Measurements from ENCODE around the gene ICAM4.
A peak's percentile ranks its signal among the peaks of the same experiment; 100 is the strongest.
"Not testable (repeated sequence)": the region's sequence is repeated elsewhere in the genome, so short reads cannot be mapped to it uniquely, and the experiment has no call there.

ICAM4 gene

GRCh38 chr19:10269333-10270179 is 17.2 kb upstream of the ICAM4 start:
- DNase-seq (ENCODE audit: low read depth): peak; percentile 74

DNA sequence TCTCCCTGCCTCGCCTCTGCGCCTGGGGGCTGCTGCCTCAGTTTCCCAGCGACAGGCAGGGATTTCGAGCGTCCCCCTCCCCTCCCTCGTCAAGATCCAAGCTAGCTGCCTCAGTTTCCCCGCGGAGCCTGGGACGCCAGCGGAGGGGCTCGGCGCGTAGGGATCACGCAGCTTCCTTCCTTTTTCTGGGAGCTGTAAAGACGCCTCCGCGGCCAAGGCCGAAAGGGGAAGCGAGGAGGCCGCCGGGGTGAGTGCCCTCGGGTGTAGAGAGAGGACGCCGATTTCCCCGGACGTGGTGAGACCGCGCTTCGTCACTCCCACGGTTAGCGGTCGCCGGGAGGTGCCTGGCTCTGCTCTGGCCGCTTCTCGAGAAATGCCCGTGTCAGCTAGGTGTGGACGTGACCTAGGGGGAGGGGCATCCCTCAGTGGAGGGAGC is 16.6 kb upstream of the ICAM4 start:
- peak; percentile 55 for DNase-seq (ENCODE audit: low read depth)

DNA sequence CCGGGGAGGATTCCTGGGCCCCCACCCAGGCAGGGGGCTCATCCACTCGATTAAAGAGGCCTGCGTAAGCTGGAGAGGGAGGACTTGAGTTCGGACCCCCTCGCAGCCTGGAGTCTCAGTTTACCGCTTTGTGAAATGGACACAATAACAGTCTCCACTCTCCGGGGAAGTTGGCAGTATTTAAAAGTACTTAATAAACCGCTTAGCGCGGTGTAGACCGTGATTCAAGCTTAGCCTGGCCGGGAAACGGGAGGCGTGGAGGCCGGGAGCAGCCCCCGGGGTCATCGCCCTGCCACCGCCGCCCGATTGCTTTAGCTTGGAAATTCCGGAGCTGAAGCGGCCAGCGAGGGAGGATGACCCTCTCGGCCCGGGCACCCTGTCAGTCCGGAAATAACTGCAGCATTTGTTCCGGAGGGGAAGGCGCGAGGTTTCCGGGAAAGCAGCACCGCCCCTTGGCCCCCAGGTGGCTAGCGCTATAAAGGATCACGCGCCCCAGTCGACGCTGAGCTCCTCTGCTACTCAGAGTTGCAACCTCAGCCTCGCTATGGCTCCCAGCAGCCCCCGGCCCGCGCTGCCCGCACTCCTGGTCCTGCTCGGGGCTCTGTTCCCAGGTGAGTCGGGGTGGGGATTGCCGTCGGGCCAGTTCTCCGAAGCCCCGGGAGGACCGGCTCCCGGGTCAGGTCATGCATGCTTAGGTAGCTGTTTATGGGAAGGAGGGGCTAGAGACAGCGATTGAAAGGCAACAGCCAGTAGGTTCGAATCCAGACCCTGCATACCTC is 15.9 kb upstream of the ICAM4 start, which contains the start of gene ICAM1:
TSS of gene ICAM1 (plus strand) at position 505 of the 779 bp plus-strand sequence. CDS start at position 545, 40 bp downstream.
- DNase-seq (ENCODE audit: low read depth): peak; percentile 57

GRCh38 chr19:10271543-10272086 is 15.1 kb upstream of the ICAM4 start:
- DNase-seq (ENCODE audit: low read depth): no peak

DNA sequence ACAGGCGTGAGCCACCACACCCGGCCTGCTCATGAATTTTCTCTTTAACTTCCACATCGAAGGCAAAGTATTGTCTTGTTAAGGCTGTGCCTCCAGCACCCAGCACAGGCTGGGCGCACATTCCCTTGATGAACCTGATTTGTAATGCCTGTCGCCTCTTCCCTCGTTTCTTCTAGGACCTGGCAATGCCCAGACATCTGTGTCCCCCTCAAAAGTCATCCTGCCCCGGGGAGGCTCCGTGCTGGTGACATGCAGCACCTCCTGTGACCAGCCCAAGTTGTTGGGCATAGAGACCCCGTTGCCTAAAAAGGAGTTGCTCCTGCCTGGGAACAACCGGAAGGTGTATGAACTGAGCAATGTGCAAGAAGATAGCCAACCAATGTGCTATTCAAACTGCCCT is 12.2 kb upstream of the ICAM4 start:
- no peak for DNase-seq (ENCODE audit: low read depth)

- no peak for DNase-seq (ENCODE audit: low read depth)
Measured at GRCh38 chr19:10277795-10278589, 8.8 kb upstream of the ICAM4 start.

DNA sequence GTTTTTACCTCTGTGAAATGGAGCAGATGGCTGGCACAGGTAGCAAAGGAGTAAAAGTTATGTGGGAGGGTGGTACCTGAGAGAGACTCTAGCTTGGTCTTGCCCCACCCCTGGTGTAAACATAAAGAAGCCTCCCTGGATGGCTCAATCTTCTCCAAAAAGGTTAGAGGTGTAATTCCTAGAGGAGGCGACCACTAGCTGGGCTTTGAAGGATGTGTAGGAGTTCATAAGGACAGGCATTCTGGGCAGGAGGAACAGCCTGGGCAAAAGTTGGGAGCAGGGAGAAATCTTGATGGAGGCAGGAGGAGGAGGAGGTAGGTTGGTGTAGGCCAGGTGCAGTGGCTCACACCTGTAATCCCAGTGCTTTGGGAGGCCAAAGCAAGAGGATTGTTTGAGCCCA is 7.8 kb upstream of the ICAM4 start:
- DNase-seq (ENCODE audit: low read depth): no peak

DNA sequence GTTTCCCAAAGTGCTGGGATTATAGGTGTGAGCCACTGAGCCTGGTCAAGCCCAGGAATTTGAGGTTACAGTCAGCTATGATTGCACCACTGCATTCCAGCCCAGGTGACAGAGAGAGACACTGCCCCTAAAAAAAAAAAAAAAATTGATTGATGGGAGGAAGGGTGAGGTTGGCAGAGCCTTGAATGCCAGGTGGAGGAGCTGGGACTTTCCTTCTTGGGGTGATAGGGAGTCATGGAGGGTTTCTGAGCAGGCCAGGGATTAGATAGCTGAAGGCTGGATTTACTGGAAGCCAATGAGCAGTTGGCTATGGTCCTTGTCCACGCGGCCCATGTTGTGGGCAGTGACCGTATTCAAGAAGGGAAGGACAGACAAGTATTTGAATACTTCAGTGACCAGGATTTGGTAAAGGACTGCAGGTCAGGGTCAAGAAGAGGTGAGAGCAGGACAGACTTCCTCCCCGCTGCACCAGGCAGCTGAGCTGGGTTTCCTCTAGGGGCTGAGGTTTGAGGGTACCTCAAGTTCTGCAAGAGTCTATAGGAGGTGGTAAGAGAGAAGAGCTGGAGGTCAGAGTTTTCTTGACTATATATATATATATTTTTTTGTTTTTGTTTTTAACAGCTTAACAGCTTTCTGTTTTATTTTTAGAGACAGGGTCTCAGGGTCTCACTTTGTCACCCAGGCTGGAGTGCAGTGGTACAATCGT is 6.9 kb upstream of the ICAM4 start:
- DNase-seq (ENCODE audit: low read depth): no peak

GRCh38 chr19:10282043-10282442 is 4.7 kb upstream of the ICAM4 start:
- not testable (repeated sequence) for DNase-seq (ENCODE audit: low read depth)

- no peak for DNase-seq (ENCODE audit: low read depth)
Measured at GRCh38 chr19:10283301-10284064, 3.3 kb upstream of the ICAM4 start.

GRCh38 chr19:10284065-10284959 is 2.4 kb upstream of the ICAM4 start:
- DNase-seq (ENCODE audit: low read depth): no peak

GRCh38 chr19:10284960-10285278 is 1.8 kb upstream of the ICAM4 start:
- no peak for DNase-seq (ENCODE audit: low read depth)

DNA sequence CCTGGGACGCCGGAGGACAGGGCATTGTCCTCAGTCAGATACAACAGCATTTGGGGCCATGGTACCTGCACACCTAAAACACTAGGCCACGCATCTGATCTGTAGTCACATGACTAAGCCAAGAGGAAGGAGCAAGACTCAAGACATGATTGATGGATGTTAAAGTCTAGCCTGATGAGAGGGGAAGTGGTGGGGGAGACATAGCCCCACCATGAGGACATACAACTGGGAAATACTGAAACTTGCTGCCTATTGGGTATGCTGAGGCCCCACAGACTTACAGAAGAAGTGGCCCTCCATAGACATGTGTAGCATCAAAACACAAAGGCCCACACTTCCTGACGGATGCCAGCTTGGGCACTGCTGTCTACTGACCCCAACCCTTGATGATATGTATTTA is 1.4 kb upstream of the ICAM4 start:
- DNase-seq (ENCODE audit: low read depth): no peak

- DNase-seq (ENCODE audit: low read depth): no peak
Measured at GRCh38 chr19:10288662-10289166, 2.0 kb downstream of the ICAM4 start.

DNA sequence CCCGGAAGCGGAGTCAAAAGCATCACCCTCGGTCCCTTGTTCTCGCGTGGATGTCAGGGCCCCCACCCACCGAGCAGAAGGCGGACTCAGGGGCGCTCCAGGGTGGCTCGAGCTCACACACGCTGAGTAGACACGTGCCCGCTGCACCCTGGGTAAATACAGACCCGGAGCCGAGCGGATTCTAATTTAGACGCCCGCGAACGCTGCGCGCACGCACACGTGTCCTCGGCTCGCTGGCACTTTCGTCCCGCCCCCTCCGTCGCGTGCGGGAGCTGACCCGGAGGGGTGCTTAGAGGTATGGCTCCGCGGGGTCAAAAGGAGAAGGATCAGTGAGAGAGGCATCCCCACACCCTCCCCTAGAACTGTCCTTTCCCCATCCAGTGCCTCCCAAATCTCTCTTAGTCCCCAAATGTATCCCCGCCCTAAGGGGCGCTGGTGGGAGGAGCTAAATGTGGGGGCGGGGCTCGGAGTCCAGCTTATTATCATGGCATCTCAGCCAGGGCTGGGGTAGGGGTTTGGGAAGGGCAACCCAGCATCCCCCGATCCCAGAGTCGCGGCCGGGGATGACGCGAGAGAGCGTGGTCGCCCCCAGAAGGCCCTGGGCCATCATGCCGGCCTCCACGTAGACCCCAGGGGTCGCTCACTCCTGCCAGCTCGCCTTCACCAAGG is 2.5 kb downstream of the ICAM4 start:
- DNase-seq (ENCODE audit: low read depth): peak; percentile 26

GRCh38 chr19:10289836-10290356 is 3.1 kb downstream of the ICAM4 start, which contains the start of gene ICAM5:
TSS of gene ICAM5 (plus strand) at chr19:10289952. CDS start at chr19:10290044, 92 bp downstream.
- DNase-seq (ENCODE audit: low read depth): no peak

GRCh38 chr19:10290357-10290875 is 3.7 kb downstream of the ICAM4 start:
- no peak for DNase-seq (ENCODE audit: low read depth)

- no peak for DNase-seq (ENCODE audit: low read depth)
Measured at GRCh38 chr19:10290876-10291553, 4.3 kb downstream of the ICAM4 start.

All from activated T-helper 1 cell treated with Interleukin-2 at 50 U/mL for 16 hours (primary cell).